Activated CD8-positive, alpha-beta T cell treated with anti-CD3 and anti-CD28 coated beads, Interleukin-2, amount 10 ng/mL, durations not matched to agents 7 days and 5 days (primary cell): ENCODE results near the gene CEP112. TPM values are rescaled to one million over a fixed set of nuclear protein-coding genes. Genes with fewer than 3 reads are reported as not detected.
"Not testable (repeated sequence)": the region's sequence is repeated elsewhere in the genome, so short reads cannot be mapped to it uniquely, and the experiment has no call there.

Experiments used
- ATAC-seq: fragments of 150-1000 bp; cut with Tn5 transposase; one replicate; pipeline ENCODE4 v1.10.0; 2021; ENCODE audit warnings: moderate library complexity
- CTCF ChIA-PET: fragments of 350-600 bp; sonication (Branson Sonifier 250); formaldehyde crosslinking; loops from one replicate; lab custom pipeline; 2021; ENCODE audit warnings: antibody characterized with exemption; lab: Charles Lee
- POLR2A ChIA-PET: fragments of 350-600 bp; sonication (Branson Sonifier 250); formaldehyde crosslinking; loops from one replicate; lab custom pipeline; 2021; ENCODE audit warnings: antibody characterized with exemption; lab: Charles Lee
- DNase-seq: peaks from one replicate; pipeline ENCODE4 v3.0.0-alpha.2; 2020
- H3K27ac Mint-ChIP-seq: one replicate; pipeline ENCODE4 v1.8.0; 2021; ENCODE audit warnings: mild to moderate bottlenecking, mixed read lengths
- H3K27me3 Mint-ChIP-seq: one replicate; pipeline ENCODE4 v1.8.0; 2021; ENCODE audit warnings: low read depth, mixed read lengths
- H3K36me3 Mint-ChIP-seq: one replicate; pipeline ENCODE4 v1.8.0; 2021; ENCODE audit warnings: low read depth, mixed read lengths
- H3K4me1 Mint-ChIP-seq: one replicate; pipeline ENCODE4 v1.8.0; 2021; ENCODE audit warnings: low read depth, mixed read lengths
- H3K4me3 Mint-ChIP-seq: one replicate; pipeline ENCODE4 v1.8.0; 2021; ENCODE audit warnings: mild to moderate bottlenecking, mixed read lengths
- H3K9me3 Mint-ChIP-seq: one replicate; pipeline ENCODE4 v1.8.0; 2022; ENCODE audit warnings: mixed read lengths; ENCODE audit not compliant: insufficient read depth
- total RNA-seq, 2 experiments: library from RNA; stranded (reverse); gene quantifications; one replicate each; pipeline ENCODE4 v1.2.3, GENCODE V29; 2021

CEP112 gene
- total RNA-seq, 2 experiments from 2014 or later, result 2.3 to 2.7 TPM

DNA sequence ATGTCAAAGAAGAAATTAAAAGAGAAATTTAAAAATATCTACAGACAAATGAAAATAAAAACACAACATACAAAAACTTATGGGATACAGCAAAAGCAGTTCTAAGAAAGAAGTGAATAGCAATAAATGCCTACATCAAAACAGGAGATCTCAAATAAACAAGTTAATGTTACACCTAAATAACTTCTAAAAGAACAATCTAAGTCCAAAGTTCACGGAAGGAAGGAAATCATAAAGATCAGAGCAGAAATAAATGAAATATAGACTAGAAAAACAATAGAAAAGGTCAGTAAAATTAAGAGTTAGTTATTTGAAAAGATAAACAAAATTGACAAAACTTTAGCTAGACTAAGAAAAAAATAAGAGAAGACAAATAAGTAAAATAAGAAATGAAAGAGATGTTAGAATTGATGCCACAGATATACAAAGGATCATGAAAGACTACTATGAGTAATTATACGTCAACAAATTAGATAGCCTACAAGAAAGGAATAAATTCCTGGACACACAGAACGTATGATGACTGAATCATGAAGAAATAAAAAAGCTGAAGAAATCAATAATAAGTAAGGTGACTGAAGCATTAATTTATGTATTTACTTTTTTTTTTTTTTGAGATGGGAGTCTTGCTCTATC, 100.4 kb downstream of the CEP112 start:
- Mint-ChIP-seq H3K27ac (no peak overlapping the region), H3K36me3 (no peaks in the 10 kb centered on the region), H3K4me1 (no peaks in the 10 kb centered on the region), H3K9me3 (peaks cover 6% of the 10 kb centered on the region), H3K27me3 (peaks cover 3% of the 10 kb centered on the region), H3K4me3 (no peak overlapping the region)
- ChIA-PET POLR2A (no interaction called here), CTCF (no interaction called here)
- DNase-seq, result no peak
- no peak for ATAC-seq

DNA sequence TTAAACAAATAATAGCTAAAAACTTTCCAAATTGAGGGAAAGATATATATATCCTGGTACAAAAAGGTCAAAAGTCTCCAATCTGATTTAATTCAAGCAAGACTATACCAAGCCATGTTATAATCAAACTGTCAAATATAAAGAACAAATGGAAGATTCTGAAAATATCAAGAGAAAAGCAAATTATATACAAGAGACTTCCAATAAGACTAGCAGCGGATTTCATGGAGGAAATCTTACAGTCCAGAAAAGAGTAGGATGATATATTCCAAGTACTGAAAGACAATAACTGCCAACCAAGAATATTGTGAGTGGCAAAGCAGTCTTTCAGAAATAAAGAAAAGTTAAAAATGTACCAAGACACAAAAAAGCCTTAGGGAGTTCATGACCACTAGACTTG, 102.2 kb downstream of the CEP112 start:
- ChIA-PET CTCF (no interaction called here), POLR2A (no interaction called here)
- Mint-ChIP-seq H3K27me3 (peaks cover 3% of the 10 kb centered on the region), H3K4me1 (no peaks in the 10 kb centered on the region), H3K27ac (no peak overlapping the region), H3K4me3 (no peak overlapping the region), H3K9me3 (peaks cover 6% of the 10 kb centered on the region), H3K36me3 (no peaks in the 10 kb centered on the region)
- no peak for ATAC-seq
- no peak for DNase-seq

DNA sequence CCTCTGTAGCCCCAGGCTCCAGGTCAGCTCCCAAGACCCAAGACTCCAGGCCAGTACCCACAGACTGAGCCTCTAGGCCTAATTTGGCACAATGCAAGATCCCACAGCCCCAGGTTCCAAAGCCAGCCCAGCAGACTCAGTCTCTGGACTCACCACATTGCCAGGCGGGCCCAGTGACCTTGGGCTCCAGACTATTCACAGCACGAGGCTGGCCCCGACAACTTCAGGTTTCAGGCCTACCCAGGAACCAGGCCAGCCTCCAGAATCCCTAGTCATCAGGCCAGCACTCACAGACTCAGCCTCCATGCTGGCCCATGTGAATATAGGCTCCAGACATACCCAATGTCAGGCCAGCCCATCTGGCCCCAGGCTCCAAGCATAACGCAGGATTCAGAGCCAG, 103.8 kb downstream of the CEP112 start:
- H3K4me1 Mint-ChIP-seq, result no peaks in the 10 kb centered on the region

DNA sequence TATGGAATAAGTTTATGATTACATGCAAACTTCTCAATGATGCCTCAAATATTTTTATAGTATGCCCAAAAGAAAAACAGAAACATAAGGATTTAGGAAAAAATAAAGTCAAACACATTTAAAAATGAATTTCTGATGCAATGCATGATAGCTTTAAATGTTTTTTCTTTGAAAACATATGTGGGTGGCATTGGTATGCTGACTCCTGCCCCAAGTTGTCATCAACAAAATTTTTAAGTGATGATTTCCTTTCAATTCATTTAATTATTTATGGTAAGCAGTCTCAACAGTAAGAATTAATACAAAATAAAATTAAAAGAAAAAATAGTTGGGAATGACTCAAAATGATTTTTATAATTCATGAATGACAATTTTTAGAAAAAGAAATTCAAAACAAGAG, 104.9 kb downstream of the CEP112 start:
- Mint-ChIP-seq H3K27ac (no peak overlapping the region), H3K9me3 (peaks cover 6% of the 10 kb centered on the region), H3K36me3 (no peaks in the 10 kb centered on the region), H3K4me3 (no peak overlapping the region), H3K27me3 (peaks cover 3% of the 10 kb centered on the region), H3K4me1 (no peaks in the 10 kb centered on the region)
- POLR2A ChIA-PET, result no interaction called here
- DNase-seq (no peak), ATAC-seq (no peak)
- CTCF ChIA-PET, result no interaction called here

More for the DNA sequence above, 103.8 kb downstream of the CEP112 start:
- peaks cover 6% of the 10 kb centered on the region for H3K27me3 Mint-ChIP-seq
- no peak for DNase-seq
- H3K27ac Mint-ChIP-seq, result no peak overlapping the region
- peaks cover 6% of the 10 kb centered on the region for H3K9me3 Mint-ChIP-seq
- no peak for ATAC-seq
- CTCF ChIA-PET, result no interaction called here
- POLR2A ChIA-PET, result no interaction called here
- H3K4me3 Mint-ChIP-seq, result no peak overlapping the region
- no peaks in the 10 kb centered on the region for H3K36me3 Mint-ChIP-seq

DNA sequence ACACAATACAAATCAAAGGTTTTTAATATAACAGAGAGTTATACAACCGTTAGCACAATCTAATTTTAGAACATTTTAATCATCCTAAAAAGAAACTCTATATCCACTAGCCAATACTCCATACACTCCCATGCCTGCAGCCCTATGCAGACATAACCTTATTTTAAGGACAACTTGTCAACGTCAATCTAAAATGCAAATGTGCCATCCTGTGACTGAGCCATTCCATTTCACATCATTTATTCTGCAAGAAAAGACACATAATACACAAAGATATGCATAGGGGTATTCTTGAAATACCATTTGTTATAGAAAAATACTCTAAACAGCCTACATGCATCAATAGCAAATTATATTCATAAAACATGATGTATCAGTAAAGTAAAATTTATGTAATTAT, 106.7 kb downstream of the CEP112 start:
- no peak overlapping the region for H3K27ac Mint-ChIP-seq
- no peaks in the 10 kb centered on the region for H3K36me3 Mint-ChIP-seq
- H3K4me3 Mint-ChIP-seq, result no peak overlapping the region
- CTCF ChIA-PET, result no interaction called here
- POLR2A ChIA-PET, result no interaction called here
- DNase-seq (no peak), ATAC-seq (no peak)
- H3K27me3 Mint-ChIP-seq, result peaks cover 3% of the 10 kb centered on the region
- H3K9me3 Mint-ChIP-seq, result peaks cover 6% of the 10 kb centered on the region
- H3K4me1 Mint-ChIP-seq, result no peaks in the 10 kb centered on the region

DNA sequence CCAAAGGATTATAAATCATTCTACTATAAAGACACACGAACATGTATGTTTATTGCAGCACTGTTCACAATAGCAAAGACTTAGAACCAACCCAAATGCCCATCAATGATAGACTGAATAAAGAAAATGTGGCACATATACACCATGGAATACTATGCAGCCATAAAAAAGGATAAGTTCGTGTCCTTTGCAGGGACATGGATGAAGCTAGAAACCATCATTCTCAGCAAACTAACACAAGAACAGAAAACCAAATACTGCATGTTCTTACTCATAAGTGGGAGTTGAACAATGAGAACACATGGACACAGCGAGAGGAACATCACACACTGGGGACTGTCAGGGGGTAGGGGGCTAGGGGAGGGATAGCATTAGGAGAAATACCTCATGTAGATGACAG, 111.3 kb downstream of the CEP112 start:
- POLR2A ChIA-PET, H3K27ac Mint-ChIP-seq, H3K27me3 Mint-ChIP-seq, H3K4me3 Mint-ChIP-seq, H3K4me1 Mint-ChIP-seq, DNase-seq, H3K36me3 Mint-ChIP-seq, CTCF ChIA-PET, ATAC-seq, H3K9me3 Mint-ChIP-seq: not testable (repeated sequence)

DNA sequence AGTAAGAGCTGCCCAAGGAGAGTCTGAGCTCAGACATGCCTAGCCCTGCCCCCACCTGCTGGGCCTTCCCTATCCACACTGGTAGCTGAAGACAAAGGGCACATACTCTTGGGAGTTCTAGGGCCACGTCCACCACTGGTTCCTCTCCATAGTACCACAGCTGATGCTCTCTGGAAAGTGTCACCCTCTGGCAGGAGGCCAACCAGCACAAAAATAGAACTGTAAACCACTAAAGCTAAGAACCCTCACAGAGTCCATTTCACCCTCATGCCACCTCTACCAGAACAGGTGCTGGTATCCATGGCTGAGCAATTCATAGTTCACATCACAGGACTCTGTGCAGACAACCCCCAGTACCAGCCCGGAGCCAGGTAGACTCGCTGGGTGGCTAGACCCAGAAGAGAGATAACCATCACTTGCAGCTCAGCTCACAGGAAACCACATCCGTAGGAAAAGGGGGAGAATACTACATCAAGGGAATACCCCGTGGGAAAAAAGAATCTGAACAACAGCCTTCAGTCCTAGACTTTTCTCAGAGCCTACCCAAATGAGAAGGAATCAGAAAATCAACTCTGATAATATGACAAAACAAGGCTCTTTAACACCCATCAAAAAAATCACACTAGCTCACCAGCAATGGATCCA, 115.3 kb downstream of the CEP112 start:
- no peak overlapping the region for H3K27ac Mint-ChIP-seq
- ATAC-seq (no peak), DNase-seq (no peak)
- H3K4me3 Mint-ChIP-seq, result no peak overlapping the region
- H3K9me3 Mint-ChIP-seq, result no peaks in the 10 kb centered on the region
- H3K36me3 Mint-ChIP-seq, result no peaks in the 10 kb centered on the region
- no peaks in the 10 kb centered on the region for H3K27me3 Mint-ChIP-seq
- peaks cover 8% of the 10 kb centered on the region for H3K4me1 Mint-ChIP-seq
- ChIA-PET CTCF (no interaction called here), POLR2A (interaction anchor here (0.5 to 0.6 kb wide), 2 partner anchors 74 to 362 kb away, joined by 3 to 4 read pairs; no protein-coding TSS in a partner anchor)

DNA sequence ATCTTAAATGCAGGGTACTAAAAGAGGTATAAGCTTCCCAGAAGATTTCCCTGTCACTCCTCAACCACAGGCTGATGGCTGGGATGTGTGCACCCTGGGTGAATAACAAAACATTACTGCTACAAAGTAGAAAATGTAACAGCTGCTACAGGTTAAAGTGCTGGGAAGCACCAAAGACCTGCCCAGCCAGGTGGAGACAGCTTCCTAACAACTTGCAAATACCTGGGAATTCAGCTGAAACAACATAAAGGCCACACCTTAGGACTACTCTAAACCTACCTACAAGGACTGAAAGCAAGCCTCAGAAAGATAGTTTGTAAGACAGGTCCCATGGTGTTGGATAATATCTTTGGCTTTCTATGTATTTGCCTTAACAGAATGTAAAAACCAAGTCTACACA, 118.5 kb downstream of the CEP112 start:
- no peak overlapping the region for H3K4me3 Mint-ChIP-seq
- ATAC-seq, result no peak
- H3K9me3 Mint-ChIP-seq, result no peaks in the 10 kb centered on the region
- H3K27me3 Mint-ChIP-seq, result peaks cover 3% of the 10 kb centered on the region
- no peak for DNase-seq
- H3K36me3 Mint-ChIP-seq, result no peaks in the 10 kb centered on the region
- H3K4me1 Mint-ChIP-seq, result peaks cover 8% of the 10 kb centered on the region
- CTCF ChIA-PET, result no interaction called here
- POLR2A ChIA-PET, result no interaction called here
- H3K27ac Mint-ChIP-seq, result no peak overlapping the region

DNA sequence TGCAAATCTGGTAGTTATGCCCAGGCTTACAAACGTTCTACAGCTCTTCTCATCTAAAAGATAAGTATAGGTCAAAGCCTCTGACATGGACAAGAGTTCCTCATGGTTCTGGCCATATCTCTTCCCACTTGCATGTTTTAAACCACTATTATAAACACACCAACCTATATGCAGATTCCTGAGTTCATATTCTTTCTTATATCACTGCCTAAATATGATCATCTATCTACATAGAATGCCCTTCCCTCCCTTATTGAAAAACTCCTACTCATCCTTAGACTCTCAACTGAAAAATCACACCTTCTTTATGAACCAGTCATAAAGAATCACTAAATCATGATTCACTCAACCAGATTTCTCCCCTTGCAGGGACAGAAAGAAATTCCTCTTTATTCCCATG, 128.2 kb downstream of the CEP112 start:
- no peaks in the 10 kb centered on the region for H3K4me1 Mint-ChIP-seq
- H3K27ac Mint-ChIP-seq, result no peak overlapping the region
- no peaks in the 10 kb centered on the region for H3K36me3 Mint-ChIP-seq
- DNase-seq (no peak), ATAC-seq (no peak)
- H3K4me3 Mint-ChIP-seq, result no peak overlapping the region
- H3K27me3 Mint-ChIP-seq, result peaks cover 5% of the 10 kb centered on the region
- ChIA-PET POLR2A (no interaction called here), CTCF (no interaction called here)
- no peaks in the 10 kb centered on the region for H3K9me3 Mint-ChIP-seq

DNA sequence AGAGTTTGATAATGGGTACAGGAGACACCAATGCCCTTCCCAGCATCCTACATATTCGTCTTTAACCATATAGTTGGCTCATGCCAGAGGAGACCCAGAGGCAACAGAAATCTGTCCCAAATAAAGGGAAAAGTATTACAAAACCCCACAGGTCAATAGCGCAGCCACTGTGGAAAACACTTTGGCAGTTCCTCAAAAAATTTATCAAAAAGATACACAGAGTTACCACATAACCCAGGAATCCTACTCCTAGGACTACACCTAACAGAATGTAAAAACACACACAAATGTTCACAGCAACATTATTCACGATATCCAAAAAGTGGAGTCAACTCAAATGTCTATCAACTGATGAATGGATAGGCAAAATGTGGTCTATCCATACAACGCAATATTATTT, 135.8 kb downstream of the CEP112 start:
- Mint-ChIP-seq H3K27ac (no peak overlapping the region), H3K4me1 (no peaks in the 10 kb centered on the region), H3K9me3 (no peaks in the 10 kb centered on the region), H3K27me3 (no peaks in the 10 kb centered on the region), H3K4me3 (no peak overlapping the region), H3K36me3 (no peaks in the 10 kb centered on the region)
- ATAC-seq (no peak), DNase-seq (no peak)
- CTCF ChIA-PET, result no interaction called here
- POLR2A ChIA-PET, result no interaction called here

DNA sequence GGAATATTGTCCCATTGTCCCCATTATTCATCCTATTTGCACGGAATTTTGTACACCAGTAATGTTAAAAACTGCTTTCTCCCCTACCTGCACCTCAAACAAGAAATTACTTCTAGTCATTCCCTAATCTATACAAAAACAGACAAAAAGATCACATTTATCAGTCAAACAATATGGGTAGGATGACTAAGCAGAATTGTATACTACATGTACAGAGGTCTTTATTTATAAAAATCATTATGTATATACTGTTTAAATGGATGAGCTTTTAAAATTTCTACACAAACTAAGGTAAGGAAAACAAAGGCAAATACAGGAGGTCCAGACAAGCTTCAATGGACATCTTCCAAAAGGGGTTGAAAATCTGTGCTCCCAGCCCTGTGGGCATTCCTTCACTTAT, 137.7 kb downstream of the CEP112 start:
- no peak overlapping the region for H3K27ac Mint-ChIP-seq
- ChIA-PET POLR2A (no interaction called here), CTCF (no interaction called here)
- no peaks in the 10 kb centered on the region for H3K27me3 Mint-ChIP-seq
- DNase-seq, result no peak
- no peak for ATAC-seq
- H3K9me3 Mint-ChIP-seq, result no peaks in the 10 kb centered on the region
- H3K4me1 Mint-ChIP-seq, result no peaks in the 10 kb centered on the region
- H3K36me3 Mint-ChIP-seq, result no peaks in the 10 kb centered on the region
- H3K4me3 Mint-ChIP-seq, result no peak overlapping the region

DNA sequence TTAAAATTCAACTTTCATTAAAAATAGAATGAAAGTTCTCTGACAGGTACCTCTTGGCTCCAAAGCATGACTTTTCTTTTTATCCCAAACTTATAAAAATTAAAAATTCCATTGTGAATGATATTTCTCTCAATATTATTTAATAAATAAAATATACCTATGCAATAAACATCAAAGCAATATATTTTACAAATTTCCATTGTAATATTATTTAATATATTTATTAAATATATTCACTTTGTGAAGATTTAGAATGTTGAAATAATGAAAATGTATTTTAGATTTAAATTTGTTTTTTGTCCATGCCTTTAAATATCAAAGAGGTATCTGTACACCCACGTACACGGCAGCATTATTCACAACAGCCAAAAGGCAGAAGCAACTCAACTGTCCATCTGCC, 147.8 kb downstream of the CEP112 start:
- Mint-ChIP-seq H3K36me3 (no peaks in the 10 kb centered on the region), H3K9me3 (no peaks in the 10 kb centered on the region), H3K4me3 (no peak overlapping the region), H3K27ac (no peak overlapping the region), H3K4me1 (no peaks in the 10 kb centered on the region), H3K27me3 (no peaks in the 10 kb centered on the region)
- ChIA-PET CTCF (no interaction called here), POLR2A (no interaction called here)
- no peak for DNase-seq
- no peak for ATAC-seq

DNA sequence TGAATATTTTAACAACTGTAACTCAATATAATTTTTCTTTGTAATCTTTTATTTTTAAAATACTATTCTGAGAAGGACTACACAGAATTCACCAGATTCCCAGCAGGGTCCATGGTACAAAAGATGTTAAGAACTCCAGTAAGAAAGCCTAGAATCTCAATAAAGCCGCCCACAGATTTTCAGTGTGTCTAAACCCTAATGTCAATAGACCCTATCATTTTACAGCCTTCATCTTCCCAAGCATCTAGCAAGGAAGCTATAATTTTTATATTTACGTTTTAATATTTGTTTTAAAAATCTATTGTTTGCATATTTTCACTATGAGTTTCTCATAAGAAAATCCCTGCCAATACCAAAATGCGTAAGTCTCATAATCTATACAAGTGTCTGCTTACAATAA, 148.5 kb downstream of the CEP112 start:
- Mint-ChIP-seq H3K27me3 (peaks cover 4% of the 10 kb centered on the region), H3K4me3 (no peak overlapping the region), H3K27ac (no peak overlapping the region), H3K9me3 (no peaks in the 10 kb centered on the region), H3K4me1 (no peaks in the 10 kb centered on the region), H3K36me3 (no peaks in the 10 kb centered on the region)
- ATAC-seq (no peak), DNase-seq (no peak)
- ChIA-PET POLR2A (no interaction called here), CTCF (no interaction called here)
